RPMI8226 (cell line): ENCODE data around the gene SAFB.

Experiments used
- DNase-seq: peaks from one replicate; pipeline ENCODE4 v3.0.0-alpha.2; 2015

Gene SAFB

GRCh38 chr19:5628919-5629481, 6.1 kb downstream of the SAFB start:
- no peak for DNase-seq

- DNase-seq, result no peak
These were observed 8.8 kb downstream of the SAFB start for GRCh38 chr19:5631567-5632240.

DNA sequence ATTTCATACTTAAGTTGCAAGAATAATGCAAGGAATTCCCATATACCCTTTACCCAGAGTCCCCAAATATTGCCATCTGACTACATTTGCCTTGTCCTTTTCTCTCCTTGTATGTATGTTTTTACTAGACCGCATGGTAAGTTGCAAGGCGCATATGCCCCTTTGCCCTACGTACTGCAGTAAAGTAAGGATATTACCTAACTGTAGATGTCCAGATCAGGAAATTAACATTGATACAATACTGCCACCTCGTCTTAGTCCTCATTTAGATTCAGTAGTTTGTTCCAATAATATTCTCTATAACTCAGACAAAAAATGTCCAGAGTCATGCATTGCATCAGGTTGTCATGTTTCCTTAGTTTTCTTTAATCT, 9.3 kb downstream of the SAFB start:
- DNase-seq, result no peak

DNA sequence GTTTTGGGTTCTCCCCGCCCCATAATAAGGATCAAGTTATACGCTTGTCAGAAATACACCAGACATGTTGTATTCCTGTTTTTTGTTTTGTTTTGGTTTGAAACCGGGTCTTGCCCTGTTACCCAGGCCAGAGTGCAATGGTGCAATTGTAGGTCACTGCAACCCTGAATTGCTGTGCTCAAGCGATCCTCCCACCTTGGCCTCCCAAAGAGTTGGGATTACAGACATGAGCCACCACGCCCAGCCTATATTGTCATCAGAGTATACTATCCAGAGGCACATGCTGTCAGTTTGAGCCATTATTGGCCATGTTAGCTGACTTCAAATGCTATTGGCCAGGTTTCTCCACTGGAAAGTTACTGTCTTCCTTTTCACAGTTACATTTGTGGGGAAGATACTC, 9.8 kb downstream of the SAFB start:
- no peak for DNase-seq

- DNase-seq, result no peak
These were observed 12.5 kb downstream of the SAFB start for GRCh38 chr19:5635427-5635826.

GRCh38 chr19:5637971-5638370, 15.1 kb downstream of the SAFB start:
- no peak for DNase-seq

DNA sequence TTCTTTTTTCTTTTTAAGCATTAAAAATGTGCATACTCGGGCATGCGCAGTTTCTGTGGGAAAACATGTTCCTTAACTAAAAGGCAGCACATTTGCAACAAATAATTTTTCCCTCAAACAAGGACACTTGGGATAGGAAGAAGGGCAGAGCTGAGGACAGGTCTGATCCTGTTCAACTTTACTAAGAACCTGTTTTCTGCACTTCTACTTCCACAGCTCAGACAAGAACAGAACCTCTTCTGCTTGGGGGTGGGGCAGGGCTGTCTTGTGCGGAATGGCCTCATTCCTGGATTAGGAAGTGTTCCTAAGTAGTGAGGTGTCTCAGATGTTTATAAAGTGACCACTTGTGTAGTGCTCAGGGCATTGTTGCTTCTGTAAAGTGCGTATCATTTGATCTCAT, 18.3 kb downstream of the SAFB start:
- DNase-seq, result no peak

DNA sequence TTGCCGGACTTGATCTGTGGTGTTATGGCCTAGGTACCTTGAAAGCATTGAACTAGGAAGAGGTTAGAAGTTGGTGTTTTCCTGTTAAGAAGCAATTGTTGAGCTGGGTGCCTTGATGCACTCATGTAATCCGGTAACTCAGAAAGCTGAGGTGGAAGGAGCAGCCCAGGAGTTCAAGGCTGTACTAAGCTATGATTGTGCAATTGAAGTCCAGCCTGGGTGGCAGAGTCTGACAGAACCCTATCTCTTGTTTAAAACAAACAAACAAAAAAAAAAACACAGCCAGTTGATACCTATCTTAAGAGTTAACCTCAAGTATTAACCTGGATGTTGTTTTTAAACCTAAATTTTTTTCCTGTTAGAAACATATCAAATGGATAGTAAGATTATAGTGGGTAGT, 19.3 kb downstream of the SAFB start:
- no peak for DNase-seq

GRCh38 chr19:5643060-5643459, 20.2 kb downstream of the SAFB start:
- no peak for DNase-seq

DNA sequence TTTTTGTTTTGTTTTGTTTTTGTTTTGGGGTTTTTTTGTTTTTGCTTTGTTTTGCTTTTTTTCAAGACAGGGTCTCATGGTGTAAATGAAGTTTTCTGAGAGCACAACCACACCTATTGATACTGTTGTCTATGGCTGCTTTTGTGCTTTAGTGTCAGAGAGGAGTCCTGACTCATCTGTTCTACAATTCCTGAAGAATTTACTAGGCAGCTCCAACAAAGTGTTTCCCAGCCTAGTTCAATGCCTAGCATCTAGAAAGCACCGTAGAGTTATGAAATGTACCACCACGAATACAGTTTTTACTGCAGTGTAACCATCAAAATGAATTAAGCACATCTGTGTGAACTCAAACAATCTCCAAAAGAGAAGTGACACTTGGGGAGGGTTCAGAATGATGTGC, 21.2 kb downstream of the SAFB start:
- DNase-seq, result no peak

DNA sequence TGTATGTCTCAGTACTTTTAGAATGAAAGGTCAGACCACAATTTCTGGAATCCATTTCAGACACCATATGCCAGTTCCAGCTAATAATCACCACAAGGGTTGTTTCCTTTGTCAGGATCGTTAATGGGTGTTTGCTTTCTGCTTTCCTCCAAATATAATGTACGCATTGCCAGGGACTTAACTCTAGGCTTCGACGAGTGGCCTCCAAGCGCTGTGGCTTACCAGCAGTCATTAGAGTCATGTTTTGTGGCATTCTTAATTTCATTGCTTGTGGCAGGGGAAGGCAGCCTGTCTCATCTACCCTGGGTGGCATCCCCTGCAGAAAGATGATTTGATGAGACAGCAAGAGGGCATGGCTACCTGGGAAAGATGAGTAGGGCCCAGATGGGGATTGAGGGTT, 22.5 kb downstream of the SAFB start:
- DNase-seq, result no peak

- DNase-seq, result no peak
These were observed 23.8 kb downstream of the SAFB start for GRCh38 chr19:5646703-5647102.

DNA sequence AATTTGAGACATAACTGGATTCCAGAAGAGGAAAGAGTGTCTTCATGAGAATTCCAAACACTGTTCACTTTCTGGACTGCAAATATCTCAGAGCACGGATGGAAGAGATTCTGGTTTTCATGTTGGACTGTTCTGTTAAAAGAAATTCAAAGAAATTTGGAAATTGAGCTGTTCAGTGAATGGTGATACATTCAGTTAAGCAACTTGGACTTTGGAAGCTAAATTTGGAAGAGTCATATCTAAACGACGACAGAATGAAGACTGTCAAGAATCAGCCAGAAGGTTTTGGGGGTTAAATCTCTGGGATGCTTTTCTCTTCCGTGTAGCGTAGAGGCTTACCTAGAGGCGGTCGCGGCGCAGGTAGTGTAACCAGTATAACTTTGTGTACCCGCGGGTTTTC, 25.6 kb downstream of the SAFB start:
- DNase-seq, result no peak

DNA sequence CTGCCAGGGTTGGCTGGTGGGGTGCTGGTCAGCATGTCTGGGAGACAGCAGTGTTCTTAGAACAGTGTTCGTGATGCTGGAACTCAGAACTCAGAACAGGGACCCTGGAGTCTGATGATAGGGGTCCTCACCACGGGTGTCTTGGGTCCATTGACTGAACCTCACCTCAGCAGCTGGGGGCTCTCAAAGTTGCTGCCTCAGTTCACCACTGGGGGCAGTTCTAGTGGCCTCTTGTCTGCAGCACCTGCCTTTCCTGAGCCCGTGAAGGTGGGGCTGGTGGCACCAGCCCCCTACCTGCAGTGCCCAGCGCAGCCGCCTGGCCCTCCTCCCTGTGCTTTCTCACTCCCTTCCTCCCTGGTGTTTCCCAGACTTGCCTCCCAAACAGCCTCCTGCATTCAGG, 28.5 kb downstream of the SAFB start:
- no peak for DNase-seq

GRCh38 chr19:5652261-5652660, 29.4 kb downstream of the SAFB start:
- no peak for DNase-seq

- DNase-seq, result no peak
These were observed 32.0 kb downstream of the SAFB start for GRCh38 chr19:5654931-5655330.

DNA sequence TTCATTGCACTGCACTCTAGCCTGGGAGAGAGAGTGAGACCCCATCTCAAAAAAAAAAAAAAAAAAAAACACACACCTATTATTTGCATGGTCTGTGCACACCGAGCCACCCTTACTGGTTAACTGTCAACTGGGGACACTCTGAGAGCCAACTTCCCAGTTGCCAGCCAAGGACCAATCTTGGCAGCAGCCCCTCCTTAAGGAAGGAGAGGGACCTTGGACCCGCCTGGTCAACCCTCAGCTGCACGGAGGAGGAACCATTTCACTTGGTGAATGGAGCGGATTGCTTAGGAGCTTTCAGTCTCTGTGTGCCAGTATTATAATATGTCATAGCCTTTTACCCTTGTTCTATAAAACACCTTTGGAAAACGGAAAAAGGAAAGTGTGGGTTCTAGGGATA, 32.5 kb downstream of the SAFB start:
- DNase-seq, result no peak

GRCh38 chr19:5661483-5661882, 38.6 kb downstream of the SAFB start:
- no peak for DNase-seq

GRCh38 chr19:5663904-5664303, 41.0 kb downstream of the SAFB start:
- no peak for DNase-seq

GRCh38 chr19:5664515-5664914, 41.6 kb downstream of the SAFB start:
- no peak for DNase-seq

DNA sequence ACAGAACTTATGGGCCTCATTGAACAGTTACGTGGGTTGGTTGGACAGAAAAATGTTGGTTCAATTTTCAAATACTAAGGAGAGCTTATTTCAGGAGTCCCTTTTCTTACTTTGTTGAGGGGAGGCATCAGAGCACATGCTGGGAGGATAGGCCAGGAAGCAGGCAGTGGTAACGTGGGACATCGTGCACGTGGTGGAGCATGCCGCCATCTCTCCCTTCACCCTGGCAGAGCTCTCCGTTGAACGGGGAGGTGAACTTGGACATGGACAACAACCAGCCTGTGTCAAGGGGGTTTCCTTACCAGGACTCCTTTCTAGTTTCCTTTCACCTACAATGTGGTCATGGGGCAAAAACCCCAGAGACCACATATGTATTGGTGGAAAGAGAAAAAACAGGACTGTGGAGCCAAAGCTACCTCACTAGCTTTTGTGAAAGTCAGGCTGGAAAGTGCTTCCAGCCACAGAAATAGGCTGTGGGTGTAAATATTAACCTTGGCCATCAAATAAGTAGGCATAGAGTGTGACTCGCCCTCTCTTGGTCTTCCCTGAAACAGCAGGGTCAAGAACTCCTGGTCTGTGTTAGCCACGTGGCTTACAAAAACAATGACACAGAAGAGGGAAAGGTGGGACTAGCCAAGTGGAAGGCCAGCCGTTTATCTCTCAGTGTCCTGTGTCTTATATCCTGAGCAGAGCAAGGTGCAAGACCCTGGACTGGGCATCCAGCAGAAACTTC, 43.1 kb downstream of the SAFB start:
- DNase-seq, result no peak

DNA sequence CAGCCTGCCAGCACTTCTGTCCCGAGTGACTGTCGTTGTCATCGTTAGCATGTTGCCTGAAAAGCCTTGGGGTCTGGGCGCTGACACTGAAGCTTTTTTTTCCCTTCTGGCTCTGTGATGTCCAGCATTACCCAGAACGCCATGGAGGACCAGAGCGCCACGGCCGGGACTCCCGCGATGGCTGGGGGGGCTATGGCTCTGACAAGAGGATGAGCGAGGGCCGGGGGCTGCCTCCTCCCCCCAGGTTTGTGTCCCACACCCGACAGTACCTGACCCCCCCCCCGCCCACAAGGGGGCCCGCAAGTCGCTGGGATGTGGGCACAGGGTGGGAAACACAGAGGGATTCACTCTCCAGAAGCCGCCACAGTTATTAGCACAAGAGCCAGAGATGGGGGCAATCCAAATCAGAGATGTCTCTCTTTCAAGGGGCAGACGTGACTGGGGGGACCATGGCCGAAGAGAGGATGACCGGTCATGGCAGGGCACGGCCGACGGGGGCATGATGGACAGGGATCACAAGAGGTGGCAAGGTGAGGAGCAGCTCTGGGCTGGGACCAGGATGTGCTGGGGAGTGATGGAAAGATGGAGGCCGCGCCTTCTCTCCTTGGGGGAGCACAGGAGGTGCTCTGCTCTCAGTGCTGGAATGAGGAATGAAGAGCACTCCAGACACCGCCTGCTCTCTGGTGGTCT, 44.2 kb downstream of the SAFB start:
- DNase-seq, result no peak

DNA sequence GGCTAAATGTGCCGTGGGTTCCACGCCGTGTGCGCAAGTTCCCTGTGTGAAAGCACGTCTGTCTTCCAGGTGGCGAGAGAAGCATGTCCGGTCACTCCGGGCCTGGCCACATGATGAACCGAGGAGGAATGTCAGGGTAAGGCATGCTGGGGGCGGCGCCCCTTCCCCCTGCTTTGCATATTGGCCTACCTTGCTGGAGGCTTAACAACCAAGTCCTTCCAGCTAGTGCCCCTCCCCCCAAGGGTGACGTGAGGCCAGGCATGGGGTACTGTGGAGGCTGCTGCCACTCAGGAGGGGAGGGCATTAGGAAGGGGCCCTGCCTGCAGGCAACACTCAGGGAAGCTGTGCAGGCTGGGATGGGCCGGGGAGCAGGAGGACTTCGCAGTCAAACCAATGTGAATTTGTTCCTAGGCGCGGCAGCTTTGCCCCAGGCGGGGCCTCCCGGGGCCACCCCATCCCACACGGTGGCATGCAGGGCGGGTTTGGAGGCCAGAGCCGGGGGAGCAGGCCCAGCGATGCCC, 44.9 kb downstream of the SAFB start:
- DNase-seq, result no peak

DNA sequence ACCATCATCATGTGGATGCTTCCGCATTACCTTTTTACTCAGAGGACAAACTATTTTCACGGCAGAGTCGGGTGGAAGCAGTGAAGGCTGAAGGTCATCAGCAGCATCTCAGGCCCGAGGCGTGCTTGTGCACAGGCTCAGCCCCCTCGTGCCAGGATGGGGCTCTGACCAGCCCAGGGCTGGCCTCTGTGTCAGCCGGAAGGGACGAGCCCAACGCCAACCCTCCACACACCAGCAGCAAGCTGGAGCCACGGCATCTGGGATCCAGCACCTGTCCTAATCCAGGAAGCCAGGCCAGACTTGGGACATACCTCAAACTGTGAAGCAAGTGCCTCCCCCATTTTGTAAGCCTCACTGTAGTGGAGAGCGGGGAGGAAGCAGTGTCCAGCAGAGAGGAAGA, 46.3 kb downstream of the SAFB start:
- DNase-seq, result no peak
